ENCODE results near the gene SHC3.

DNA sequence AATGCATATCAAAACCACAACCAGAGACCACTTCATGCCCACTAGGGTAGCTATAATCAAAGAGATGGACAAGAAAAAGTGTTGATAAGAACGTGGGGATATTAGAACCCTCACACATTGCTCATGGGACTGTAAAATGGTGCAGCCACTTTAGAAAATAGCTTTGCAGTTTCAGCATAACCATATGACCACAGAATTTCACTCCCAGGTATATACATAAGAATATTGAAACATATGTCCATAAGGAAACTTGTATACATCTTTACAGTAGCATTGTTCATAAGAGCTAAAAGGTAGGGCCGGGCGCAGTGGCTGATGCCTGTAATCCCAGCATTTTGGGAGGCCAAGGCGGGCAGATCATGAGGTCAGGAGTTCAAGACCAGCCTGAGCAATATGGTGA is 131.0 kb downstream of the SHC3 start:
- TF ChIP-seq, protein P1, sequence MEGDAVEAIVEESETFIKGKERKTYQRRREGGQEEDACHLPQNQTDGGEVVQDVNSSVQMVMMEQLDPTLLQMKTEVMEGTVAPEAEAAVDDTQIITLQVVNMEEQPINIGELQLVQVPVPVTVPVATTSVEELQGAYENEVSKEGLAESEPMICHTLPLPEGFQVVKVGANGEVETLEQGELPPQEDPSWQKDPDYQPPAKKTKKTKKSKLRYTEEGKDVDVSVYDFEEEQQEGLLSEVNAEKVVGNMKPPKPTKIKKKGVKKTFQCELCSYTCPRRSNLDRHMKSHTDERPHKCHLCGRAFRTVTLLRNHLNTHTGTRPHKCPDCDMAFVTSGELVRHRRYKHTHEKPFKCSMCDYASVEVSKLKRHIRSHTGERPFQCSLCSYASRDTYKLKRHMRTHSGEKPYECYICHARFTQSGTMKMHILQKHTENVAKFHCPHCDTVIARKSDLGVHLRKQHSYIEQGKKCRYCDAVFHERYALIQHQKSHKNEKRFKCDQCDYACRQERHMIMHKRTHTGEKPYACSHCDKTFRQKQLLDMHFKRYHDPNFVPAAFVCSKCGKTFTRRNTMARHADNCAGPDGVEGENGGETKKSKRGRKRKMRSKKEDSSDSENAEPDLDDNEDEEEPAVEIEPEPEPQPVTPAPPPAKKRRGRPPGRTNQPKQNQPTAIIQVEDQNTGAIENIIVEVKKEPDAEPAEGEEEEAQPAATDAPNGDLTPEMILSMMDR (conservative IDR thresholded peaks at IDR 0.05 in 1 of 2, IDR thresholded peaks at IDR 0.05 in 1 of 2; ENCODE audit: extremely low read depth in 1 of 2, insufficient read depth in 1 of 2, low read depth in 1 of 2, low read length in 2 of 2): no peak
- no peak for TF ChIP-seq EZH2 (IDR thresholded peaks at IDR 0.05; ENCODE audit: borderline replicate concordance, low read length)

All from mammary epithelial cell (primary cell).